Measurements from ENCODE around the gene HOXB9. TPM values are rescaled to one million over a fixed set of nuclear protein-coding genes. Genes with fewer than 3 reads are reported as not detected.

The HOXB9 gene
- total and polyA plus RNA-seq, 2 donors = 0.35 to 0.85 TPM

GRCh38 chr17:48605409-48605919 lies 20.7 kb downstream of the HOXB9 start:
- H3K27ac ChIP-seq (ENCODE audit: low read depth) = no peak overlapping the region
- DNase-seq (ENCODE audit: extremely low spot score) = no peak
- no peaks in the 10 kb centered on the region for H3K36me3 ChIP-seq (ENCODE audit: insufficient read depth)
- no peak overlapping the region for H3K4me3 ChIP-seq (ENCODE audit: low read depth, low read length)
- no peaks in the 10 kb centered on the region for H3K4me1 ChIP-seq (ENCODE audit: insufficient read depth)
- WGBS = 27% methylated on average over 10 of the region's 10 CpGs

- 9% methylated on average over 16 of the region's 16 CpGs for WGBS
- peak within 1 kb of the TSS; percentile 33 for H3K4me3 ChIP-seq (ENCODE audit: low read depth, low read length)
- H3K27ac ChIP-seq (ENCODE audit: low read depth) = peak within 1 kb of the TSS; percentile 6
- DNase-seq (ENCODE audit: extremely low spot score) = no peak
- no peaks in the 10 kb centered on the region for H3K4me1 ChIP-seq (ENCODE audit: insufficient read depth)
- H3K36me3 ChIP-seq (ENCODE audit: insufficient read depth) = no peaks in the 10 kb centered on the region
Measured at GRCh38 chr17:48604770-48605329, 21.3 kb downstream of the HOXB9 start, which contains the start of gene HOXB6. TSS of gene HOXB6 (minus strand) at chr17:48604986. CDS start at chr17:48598150, 6,836 bp downstream.

- DNase-seq (ENCODE audit: extremely low spot score) = no peak
- no peaks in the 10 kb centered on the region for H3K36me3 ChIP-seq (ENCODE audit: insufficient read depth)
- peak overlapping the region; percentile 6 for H3K27ac ChIP-seq (ENCODE audit: low read depth)
- 3% methylated on average over 21 of the region's 21 CpGs for WGBS
- no peaks in the 10 kb centered on the region for H3K4me1 ChIP-seq (ENCODE audit: insufficient read depth)
- peak overlapping the region; percentile 33 for H3K4me3 ChIP-seq (ENCODE audit: low read depth, low read length)
Measured at GRCh38 chr17:48603959-48604769, 22.0 kb downstream of the HOXB9 start.

- Histone ChIP-seq H3K36me3 (ENCODE audit: insufficient read depth) (no peaks in the 10 kb centered on the region), H3K4me1 (ENCODE audit: insufficient read depth) (no peaks in the 10 kb centered on the region), H3K4me3 (ENCODE audit: low read depth, low read length) (peak overlapping the region; percentile 9), H3K27ac (ENCODE audit: low read depth) (no peak overlapping the region)
- WGBS = 10% methylated on average over 35 of the region's 35 CpGs
- DNase-seq (ENCODE audit: extremely low spot score) = no peak
Measured at GRCh38 chr17:48601539-48602425, 24.4 kb downstream of the HOXB9 start.

GRCh38 chr17:48601207-48601538 lies 25.0 kb downstream of the HOXB9 start:
- no peak for DNase-seq (ENCODE audit: extremely low spot score)
- Histone ChIP-seq H3K36me3 (ENCODE audit: insufficient read depth) (no peaks in the 10 kb centered on the region), H3K4me1 (ENCODE audit: insufficient read depth) (no peaks in the 10 kb centered on the region), H3K4me3 (ENCODE audit: low read depth, low read length) (no peak overlapping the region), H3K27ac (ENCODE audit: low read depth) (no peak overlapping the region)
- WGBS = 32% methylated on average over 4 of the region's 4 CpGs

GRCh38 chr17:48600244-48601098 lies 25.7 kb downstream of the HOXB9 start:
- Histone ChIP-seq H3K27ac (ENCODE audit: low read depth) (no peak overlapping the region), H3K4me1 (ENCODE audit: insufficient read depth) (no peaks in the 10 kb centered on the region)

GRCh38 chr17:48599354-48599753 lies 26.8 kb downstream of the HOXB9 start:
- Histone ChIP-seq H3K4me1 (ENCODE audit: insufficient read depth) (no peaks in the 10 kb centered on the region), H3K27ac (ENCODE audit: low read depth) (no peak overlapping the region), H3K36me3 (ENCODE audit: insufficient read depth) (no peaks in the 10 kb centered on the region), H3K4me3 (ENCODE audit: low read depth, low read length) (no peak overlapping the region)
- no peak for DNase-seq (ENCODE audit: extremely low spot score)
- WGBS = 55% methylated on average over 5 of the region's 5 CpGs

More at GRCh38 chr17:48600244-48601098, 25.7 kb downstream of the HOXB9 start:
- Histone ChIP-seq H3K36me3 (ENCODE audit: insufficient read depth) (no peaks in the 10 kb centered on the region), H3K4me3 (ENCODE audit: low read depth, low read length) (no peak overlapping the region)
- WGBS = 33% methylated on average over 17 of the region's 17 CpGs
- no peak for DNase-seq (ENCODE audit: extremely low spot score)

- no peak for DNase-seq (ENCODE audit: extremely low spot score)
- Histone ChIP-seq H3K27ac (ENCODE audit: low read depth) (no peak overlapping the region), H3K4me3 (ENCODE audit: low read depth, low read length) (no peak overlapping the region), H3K4me1 (ENCODE audit: insufficient read depth) (no peaks in the 10 kb centered on the region), H3K36me3 (ENCODE audit: insufficient read depth) (no peaks in the 10 kb centered on the region)
- 29% methylated on average over 7 of the region's 7 CpGs for WGBS
Measured at GRCh38 chr17:48598736-48599135, 27.4 kb downstream of the HOXB9 start.

GRCh38 chr17:48597778-48598631 lies 28.2 kb downstream of the HOXB9 start:
- under 1% methylated on average over 68 of the region's 68 CpGs for WGBS
- H3K36me3 ChIP-seq (ENCODE audit: insufficient read depth) = no peaks in the 10 kb centered on the region
- no peak for DNase-seq (ENCODE audit: extremely low spot score)
- H3K4me3 ChIP-seq (ENCODE audit: low read depth, low read length) = peak overlapping the region; percentile 36
- no peaks in the 10 kb centered on the region for H3K4me1 ChIP-seq (ENCODE audit: insufficient read depth)
- peak overlapping the region; percentile 11 for H3K27ac ChIP-seq (ENCODE audit: low read depth)

- Histone ChIP-seq H3K4me1 (ENCODE audit: insufficient read depth) (no peaks in the 10 kb centered on the region), H3K27ac (ENCODE audit: low read depth) (no peak overlapping the region), H3K4me3 (ENCODE audit: low read depth, low read length) (peak overlapping the region; percentile 36), H3K36me3 (ENCODE audit: insufficient read depth) (no peaks in the 10 kb centered on the region)
- DNase-seq (ENCODE audit: extremely low spot score) = no peak
- WGBS = 2% methylated on average over 16 of the region's 16 CpGs
Measured at GRCh38 chr17:48597528-48597777, 28.7 kb downstream of the HOXB9 start.

GRCh38 chr17:48596735-48597527 lies 29.2 kb downstream of the HOXB9 start:
- no peaks in the 10 kb centered on the region for H3K4me1 ChIP-seq (ENCODE audit: insufficient read depth)
- no peak overlapping the region for H3K27ac ChIP-seq (ENCODE audit: low read depth)
- H3K4me3 ChIP-seq (ENCODE audit: low read depth, low read length) = peak overlapping the region; percentile 36
- 17% methylated on average over 26 of the region's 26 CpGs for WGBS
- DNase-seq (ENCODE audit: extremely low spot score) = no peak
- no peaks in the 10 kb centered on the region for H3K36me3 ChIP-seq (ENCODE audit: insufficient read depth)

Data from urinary bladder (tissue), 4 donors.